Eye (tissue), 1 donor: ENCODE results near the gene CRACDL.

ENCODE experiments used
- DNase-seq: peaks from one replicate; pipeline ENCODE4 v3.0.0-alpha.2; 2015

The CRACDL gene

DNA sequence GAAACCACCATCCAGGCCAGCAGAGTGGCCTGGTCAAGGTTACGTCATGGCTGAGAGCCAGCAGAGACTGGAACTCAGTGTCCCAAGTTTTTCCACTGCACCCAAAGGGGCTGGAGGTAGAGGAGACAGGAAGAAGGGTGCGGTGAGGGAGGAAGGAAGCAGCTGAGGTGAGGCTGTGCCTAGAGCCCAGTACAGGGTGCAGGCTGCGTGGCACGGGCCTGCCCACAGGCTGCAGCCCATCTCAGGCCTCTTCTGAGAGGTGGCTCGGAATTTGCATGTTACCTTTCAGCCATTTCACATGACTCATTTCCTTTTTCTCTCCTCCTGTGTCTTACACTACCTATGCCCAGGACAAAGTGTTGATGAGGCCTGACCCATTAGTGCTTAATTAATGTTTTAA is 191.4 kb downstream of the CRACDL start:
- no peak for DNase-seq
